ENCODE results near the gene LOXHD1.

The LOXHD1 gene

DNA sequence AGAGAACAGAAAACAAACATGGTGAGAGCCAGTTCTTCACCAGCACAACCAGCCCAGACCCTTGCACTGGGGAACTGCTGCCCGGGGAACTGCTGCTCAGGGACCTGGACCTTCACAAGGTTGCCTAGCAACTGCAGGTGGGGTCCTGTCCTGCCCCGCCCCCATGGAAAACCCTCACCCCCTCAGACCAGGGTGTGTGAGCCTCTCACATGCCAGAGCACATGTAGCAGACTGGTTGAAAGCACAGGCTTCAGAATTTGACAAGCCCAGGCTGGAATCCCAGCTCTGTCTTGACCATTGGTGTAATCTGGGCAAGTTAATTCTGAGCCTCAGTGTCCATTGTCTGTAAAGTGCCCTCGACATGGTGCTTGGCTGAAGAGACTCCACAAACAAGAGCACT lies 118.6 kb downstream of the LOXHD1 start:
- no peak for DNase-seq

DNA sequence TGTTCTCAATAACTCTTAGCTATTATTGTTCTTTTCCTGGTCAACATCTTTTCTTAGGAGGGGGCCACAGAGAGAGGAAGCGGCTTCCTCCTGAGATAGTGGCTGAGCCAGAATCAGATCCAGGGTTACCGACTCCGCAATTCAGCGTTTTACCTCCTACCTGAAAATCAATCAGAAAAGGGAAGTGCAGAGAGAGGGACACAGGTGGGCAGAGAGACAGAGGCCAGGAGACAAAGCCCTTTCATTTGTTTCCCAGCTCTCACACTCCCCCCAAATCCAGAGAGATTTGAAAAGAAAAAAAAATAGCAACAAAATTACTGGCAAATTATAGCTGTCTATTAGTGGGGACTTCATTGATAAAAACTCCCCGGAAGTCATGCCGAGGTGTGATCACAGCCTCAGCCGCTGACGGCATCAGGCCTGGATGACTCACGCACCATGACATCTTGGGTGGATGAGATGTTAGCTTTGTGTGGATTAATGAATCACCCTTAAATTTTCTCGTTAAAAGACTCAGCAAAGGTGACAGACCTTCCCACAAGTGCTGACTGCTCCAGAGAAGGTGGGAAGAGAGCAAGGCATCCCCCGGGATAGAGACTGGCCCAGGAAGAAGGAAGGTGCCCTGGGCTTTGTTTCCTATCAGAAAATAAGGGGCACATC lies 120.7 kb downstream of the LOXHD1 start:
- no peak for DNase-seq

DNA sequence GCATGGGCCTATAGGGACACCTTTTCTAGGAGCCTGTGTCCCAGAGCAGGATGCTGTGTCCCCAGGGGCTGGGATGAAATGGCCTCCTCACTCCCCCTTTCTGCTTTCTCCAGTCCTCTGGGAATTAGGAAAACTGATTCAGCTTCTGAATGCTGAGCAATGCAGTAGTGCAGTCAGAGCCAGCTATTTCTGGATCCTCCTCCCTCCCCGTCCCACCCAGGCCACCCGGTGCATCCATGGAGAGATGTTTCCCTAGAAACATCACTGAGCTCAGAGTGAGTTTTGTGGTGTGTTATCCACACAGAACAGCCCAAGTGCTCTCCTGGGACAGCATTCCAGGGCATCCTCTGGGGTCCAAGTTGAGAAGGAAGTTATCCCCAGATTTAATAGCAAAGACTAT lies 125.5 kb downstream of the LOXHD1 start:
- DNase-seq, result no peak

DNA sequence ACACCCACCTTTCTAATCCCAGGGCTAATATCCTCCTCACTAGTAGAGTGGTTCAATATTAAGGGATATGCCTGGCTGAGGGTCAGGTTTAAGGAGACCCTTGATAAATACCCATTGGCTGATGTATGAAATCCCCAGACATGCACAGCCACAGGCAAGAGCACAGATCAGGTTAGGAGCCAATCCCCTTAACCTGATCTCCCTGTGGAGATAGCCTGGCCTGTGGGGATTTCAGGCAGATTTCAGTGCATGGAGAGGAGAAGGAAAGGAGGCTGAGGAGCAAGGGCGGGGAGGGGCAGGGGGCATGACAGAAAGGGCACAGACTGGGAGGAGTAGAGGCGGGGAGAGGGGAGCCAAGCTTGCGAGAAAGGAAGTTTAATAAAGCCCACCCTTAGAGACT lies 129.0 kb downstream of the LOXHD1 start:
- no peak for DNase-seq

DNA sequence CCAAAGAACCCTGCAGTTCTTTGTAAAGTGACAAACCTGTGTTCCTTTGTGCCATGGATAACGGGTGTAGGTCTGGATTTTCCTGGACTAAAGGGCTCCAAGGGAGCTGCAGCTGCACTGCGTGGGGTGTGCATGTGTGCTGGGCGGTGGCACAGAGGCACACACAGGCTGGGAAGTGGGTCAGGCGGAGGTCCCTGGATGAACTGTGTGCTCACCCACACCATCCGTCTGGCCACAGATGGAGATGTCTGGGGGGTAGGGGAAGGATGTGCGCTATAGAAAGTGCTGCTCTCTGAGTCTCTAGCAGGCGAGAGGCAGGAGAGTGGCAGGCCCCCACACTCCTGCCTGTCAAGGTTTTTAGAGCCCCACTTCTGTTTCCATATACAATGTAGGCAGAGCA lies 137.2 kb downstream of the LOXHD1 start:
- DNase-seq, result no peak

DNA sequence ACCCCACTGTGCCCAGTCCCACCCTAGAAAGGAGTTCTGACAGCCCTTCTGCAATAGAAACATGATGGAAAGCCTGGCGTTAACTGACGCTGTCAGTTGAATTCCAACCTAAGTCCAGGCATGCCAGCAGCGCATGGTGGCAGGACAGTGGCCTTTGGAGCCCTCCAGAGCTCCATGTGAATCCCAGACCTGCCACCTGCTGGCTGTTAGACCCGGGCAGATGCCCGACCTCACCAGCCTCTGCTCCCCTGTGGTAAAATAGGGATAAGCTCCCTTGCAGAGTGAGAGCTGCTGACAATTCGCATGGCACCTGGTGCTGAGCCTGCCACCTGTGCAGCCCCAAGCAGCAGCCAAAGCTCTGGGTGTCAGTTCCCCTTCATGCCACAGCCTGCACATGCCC lies 138.6 kb downstream of the LOXHD1 start:
- no peak for DNase-seq

DNA sequence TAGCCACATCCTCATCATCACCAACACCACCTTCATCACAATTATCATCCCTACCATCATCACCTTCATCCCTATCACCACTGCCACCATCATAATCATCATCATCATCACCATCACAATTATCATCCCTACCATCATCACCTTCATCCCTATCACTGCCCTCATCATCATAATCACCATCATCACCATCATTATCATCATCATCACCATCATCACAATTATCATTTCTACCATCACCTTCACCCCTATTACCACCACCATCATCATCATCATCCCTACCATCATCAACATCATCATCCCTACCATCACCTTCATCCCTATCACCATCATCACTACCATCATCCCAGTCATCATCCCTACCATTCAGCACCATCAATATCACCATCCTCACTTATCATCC lies 140.5 kb downstream of the LOXHD1 start:
- no peak for DNase-seq

DNA sequence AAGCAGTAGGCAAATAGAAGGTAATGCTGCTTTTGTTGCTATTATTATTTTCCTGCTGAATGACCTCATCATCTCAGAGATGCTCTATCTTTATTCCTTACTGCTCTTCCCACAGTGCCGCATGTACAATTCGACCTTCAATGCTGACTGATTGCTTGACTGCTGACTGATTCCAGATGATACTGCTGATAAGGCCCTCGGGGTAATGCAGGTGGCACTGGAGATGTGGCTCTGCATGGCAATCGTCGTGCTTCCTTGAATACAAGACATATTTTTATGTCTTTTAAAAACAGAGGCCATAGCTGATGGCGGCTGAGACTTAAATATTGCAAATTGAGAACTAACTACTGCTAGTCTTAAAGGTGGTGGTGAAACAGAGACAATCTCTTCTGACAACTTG lies 146.6 kb downstream of the LOXHD1 start:
- DNase-seq, result no peak

DNA sequence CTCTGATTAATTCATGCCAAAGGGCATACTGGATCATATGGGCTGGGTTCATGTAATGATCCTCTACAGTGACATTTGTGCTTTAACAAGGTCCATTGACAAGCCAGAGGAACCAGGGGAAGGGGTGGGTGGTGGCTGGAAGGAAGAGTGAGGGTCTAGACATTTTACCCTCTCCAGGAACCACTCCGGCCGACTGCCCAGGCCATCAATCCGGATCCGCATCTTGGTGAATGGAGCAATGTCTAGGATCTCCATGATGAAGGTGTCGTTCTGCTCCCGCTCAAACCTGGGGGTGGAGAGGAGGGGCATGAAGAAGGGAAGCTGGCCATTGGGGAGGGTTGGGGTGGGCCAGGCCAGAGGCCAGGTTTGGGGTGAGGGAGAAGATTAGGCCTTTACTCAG lies 147.5 kb downstream of the LOXHD1 start:
- DNase-seq, result no peak

DNA sequence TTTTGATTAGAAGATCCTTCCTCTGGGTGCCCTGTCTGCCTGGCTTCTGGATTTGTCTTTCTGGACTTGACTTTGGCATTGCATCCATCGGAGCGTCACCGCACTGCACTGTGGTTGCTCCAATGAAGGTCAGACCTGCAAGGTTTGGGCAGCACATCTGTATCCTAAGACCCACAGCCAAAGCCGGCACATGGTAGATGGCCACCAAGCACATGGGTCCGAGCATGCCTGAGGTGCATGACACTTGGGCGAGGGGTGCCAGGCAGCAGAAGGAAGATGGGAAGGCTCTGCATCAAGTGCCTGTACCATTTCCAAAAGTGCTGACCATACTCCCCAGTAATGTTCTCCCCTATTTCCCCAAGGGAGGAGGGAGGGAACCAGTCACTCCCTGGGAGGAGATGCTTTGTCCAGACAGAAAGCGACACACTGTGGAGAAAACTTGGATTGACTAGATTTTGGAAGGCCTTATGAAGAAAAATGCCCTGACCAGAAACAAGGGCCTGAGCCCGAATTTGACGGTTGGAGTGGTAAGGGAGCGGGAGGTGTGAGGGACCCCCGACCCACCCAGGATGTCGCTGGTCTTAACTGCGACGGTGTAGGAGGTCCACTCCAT lies 149.9 kb downstream of the LOXHD1 start:
- no peak for DNase-seq

DNA sequence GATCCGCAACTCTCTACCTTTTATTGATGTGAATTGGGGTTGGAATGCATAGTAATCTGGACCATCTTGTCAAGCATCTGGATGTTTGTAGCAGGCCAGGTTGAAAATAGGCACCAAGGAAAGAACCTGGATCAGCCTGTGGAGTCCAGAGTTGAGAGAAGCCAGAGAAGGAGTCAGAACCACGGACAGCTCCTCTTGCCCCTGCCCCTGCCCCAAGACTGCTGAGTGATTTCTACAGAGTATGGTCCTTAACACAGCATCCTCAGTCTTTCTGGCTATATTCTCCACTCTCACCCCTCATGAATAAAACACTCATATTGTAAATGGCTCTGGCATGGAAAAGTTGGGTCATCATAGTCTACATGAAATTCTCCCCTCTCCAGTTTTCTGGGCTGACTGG lies 154.6 kb downstream of the LOXHD1 start:
- peak in 1 of 2 experiments; percentile 5 for DNase-seq

DNA sequence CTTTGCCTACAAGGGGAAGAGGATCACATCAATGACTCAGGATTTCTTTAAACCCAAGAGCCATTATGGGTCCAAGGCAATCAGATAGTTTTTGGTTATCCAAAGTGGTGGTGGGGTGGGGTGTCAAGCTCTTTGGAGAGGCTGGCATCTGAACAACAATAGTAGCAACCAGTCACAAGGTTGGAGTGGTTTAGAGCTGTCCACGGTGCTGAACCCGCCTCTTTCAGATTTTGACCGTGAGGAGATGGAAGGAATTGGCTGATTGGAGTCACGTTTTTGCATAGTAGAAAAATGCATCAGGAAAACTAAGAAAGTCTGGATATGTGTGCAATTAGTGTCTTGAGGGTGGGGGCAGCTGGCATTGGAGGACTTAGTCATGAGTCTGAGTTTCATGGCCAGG lies 159.9 kb downstream of the LOXHD1 start:
- DNase-seq, result peak; percentile 48

DNA sequence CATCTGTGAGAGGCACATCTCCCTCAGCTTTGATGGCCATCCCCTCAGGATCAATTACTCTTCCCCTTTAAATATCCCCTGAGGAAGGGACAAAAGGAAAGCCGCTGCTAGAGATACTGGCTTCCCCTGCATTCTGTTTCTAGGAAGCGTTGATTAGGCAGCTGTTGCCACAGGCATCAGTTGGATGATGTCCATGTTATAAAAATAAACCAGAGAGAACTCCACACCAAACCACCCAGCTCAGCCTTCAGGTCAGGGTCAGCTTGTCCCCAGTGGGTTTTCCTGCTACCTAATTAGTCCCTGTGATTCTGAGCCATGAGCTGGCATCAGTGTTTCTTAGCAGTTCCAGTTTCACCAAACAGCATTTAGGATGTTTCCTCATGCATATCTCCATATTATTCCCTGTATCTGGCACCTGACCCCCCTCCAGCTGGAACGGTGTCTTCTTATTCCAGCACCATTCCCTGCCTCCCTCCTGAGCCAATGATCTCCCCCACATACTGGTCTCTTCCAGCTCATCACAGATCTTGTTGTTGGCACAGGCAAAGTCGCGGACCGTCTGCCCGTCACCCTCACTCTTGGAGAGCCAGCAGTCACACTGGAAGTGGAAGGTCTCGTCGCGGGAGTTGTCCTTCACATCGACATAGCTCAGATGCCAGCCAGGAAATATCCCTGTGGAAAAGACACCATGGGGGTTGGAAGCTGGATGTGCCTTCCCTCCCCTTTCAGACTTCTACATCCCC lies 168.4 kb downstream of the LOXHD1 start:
- DNase-seq, result no peak

DNA sequence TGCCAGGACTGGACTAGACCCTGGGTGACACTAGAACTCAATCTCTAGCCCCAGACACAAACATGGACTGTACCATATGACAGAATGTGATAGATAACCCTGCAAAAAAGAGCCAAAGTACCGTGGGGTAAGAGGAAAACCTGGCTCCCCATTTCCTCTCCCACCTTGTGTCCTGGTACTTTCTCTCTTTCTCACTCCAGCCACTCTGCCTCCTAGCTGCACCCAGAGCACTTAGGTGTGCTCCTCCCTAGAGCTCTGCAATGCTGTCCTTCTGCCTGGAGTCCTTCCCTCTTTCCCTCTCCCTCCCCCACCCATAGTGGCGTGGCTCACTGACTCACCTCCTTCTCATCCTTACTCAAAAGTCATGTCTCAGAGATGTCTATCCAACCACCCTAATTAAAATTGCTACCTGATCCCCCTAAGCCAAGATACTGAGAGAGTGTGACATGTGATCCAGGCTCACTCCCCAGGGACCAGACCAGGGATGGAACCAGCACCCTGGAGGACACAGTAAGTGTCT lies 171.3 kb downstream of the LOXHD1 start:
- DNase-seq, result no peak

DNA sequence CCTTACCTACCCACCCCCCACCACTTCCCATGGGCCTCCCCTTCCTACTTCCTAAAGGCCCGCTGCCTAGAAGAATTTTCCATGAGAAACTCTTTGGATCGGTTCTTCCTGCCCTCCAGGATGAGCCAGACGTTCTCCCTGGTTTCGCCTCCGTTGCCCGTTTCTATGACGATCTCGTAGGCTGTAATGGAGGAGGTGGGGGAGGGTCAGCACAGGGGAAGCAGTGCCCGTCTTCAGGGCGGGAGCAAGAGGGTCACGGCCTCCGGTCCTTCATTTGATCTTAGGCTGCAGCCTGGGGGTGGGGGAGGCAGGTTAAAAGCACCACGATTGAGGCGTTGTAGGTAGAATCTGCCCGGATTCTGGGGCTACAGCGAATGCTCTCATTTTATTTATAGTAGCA lies 172.0 kb downstream of the LOXHD1 start:
- no peak for DNase-seq

DNA sequence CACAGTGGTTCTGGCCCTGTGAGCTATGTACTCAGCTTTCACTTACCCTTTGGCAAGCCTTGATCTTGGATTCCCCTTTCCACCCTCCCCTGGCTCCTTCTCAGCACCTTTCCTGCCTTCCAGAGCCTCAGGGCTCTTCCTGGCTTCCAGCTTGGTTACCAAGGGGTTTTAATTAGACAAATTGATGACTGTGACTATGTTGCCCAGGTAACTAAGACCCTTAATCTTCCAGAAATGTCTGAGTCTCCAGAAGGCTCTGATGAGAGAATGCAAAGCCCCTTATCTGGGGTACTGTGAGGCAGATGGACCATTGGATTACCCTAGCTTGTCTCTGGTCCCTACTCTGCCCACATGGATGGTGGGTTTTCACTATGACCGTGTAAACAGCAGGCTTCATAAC lies 174.2 kb downstream of the LOXHD1 start:
- no peak for DNase-seq

DNA sequence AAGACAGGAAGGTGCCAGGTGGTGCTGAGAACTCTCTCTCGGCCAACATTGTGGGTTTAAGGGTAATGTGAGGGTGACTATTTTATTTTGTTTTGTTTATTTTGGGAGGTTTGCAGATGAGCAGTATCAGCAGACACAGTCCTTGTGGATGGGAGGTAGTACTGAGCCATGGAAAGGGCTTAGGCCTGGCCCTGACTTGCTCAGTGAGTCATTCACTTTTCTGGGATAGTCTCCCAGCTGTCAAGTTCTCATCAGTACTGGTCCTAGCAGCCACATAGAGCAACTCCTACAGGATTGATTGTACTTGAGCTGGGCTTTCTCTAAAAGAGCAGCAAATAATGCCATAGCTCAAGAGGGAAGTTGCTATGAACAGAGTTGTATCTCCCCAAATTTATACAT lies 175.2 kb downstream of the LOXHD1 start:
- DNase-seq, result no peak

DNA sequence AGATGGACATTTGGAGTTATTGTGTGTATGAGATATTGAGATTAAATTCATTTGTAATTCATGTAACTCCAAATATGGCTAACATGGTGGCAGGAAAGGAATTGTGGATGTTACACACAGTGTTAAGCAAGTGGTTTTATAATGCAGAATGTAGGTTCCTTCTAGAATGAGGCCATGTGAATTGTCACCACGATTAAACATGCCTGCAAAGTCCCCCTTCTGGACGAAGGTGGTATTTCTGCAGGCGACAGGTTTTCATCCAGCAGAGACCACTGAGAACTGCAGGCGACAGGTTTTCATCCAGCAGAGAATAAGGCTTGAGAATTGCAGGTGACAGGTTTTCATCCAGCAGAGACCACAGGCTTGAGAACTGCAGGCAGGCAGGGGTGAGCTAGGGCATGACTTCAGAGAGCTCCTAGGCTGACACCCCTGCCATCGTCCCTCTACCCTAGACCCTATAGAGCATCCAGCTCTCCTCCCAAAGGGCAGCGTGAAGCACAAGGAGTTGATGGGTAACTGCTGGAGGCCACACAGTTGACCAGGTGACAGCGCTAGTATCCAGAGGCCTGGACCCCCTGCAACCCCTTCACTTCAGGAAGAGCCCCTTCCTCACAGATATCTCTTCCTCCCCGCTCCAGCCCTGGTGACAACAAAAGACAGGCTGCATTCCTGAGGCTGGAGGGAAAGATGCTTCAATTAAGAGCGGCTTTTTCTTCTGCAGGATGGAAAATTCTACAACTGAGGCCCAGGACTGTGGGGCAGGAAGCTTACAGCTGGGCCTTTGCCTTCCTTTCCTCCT lies 175.8 kb downstream of the LOXHD1 start:
- DNase-seq, result peak; percentile 52 to 63

DNA sequence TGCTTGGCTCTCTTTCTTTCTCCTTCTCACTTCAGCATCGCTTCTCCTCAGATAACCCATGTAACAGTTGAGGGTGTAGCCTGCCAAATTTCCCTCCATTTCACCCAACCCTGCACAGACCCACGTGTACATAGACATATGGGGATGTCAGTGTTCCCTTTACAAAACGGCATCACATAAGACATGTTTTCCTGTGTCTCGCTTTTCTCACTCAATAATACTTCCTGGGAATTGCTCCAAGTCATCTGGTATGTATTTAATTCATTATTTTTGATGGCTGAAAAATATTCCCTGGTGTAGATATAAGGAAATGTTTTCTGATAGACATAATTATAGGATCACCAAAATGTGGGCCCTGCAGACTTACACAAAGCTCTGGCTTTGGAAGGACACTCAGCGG lies 176.8 kb downstream of the LOXHD1 start:
- no peak for DNase-seq

DNA sequence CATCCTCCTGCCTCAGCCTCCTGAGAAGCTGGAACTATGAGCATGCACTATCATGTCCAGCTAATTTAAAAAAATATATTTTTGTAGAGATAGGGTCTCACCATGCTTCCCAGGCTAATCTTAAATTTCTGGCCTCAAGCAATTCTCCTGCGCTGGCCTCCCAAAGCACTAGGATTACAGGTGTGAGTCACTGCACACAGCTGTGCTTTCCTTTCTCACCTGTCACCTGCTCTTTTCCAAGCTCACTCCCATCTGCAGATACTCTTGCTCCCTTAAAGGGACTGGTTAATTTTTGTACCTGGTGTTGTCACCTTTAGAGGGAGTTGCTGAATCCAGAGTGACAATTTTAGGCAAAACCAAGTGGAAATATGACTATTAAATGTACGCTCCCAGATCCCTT lies 178.2 kb downstream of the LOXHD1 start:
- no peak for DNase-seq

DNA sequence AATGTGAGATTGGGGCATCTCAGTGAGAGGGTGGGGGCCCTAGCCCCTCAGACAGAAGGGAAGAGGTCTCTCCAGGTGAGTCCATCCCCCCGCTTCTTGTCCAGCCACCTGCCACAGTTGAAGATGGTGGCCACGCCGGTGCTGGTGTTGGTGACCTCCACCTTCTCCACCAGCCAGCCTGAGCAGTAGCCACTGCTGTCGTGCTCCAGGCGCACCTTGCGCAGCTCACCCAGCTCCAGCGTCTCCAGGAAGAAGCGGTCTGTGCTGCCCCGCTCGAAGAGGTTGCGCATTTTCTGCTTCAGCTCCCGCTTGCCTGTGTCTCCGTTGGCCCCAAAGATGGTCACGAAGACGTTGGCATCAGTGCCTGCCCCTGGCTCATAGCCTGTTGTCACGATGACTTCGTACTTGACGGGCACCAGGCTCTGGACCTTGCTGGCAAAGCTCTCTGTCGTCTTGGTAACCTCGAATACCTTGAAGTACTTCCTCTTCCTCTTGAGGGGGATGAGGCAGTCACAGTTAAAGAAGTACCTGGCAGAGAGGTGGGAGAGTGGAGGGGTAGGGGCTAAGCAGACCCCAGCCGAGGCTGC lies 179.5 kb downstream of the LOXHD1 start:
- no peak for DNase-seq

DNA sequence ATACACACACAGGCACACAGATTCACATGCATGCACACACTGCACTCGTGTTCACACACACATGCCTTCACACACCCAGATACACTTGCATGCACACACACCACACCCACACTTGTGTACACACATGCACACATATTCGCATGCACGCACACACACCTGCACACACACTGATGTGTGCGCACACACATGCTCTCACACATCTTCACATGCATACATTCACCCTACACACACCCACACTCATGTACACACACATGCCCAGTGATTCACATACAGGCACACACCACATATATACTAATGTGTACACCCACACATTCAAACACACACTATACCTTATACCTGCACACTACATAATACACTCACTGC lies 181.6 kb downstream of the LOXHD1 start:
- no peak for DNase-seq

All from activated CD4-positive, alpha-beta T cell treated with anti-CD3 and anti-CD28 coated beads, Interleukin-2, amount 50 U/mL, for 48 hours (primary cell).